Measurements from ENCODE around the gene WDR90. TPM values are rescaled to one million over a fixed set of nuclear protein-coding genes. Genes with fewer than 3 reads are reported as not detected.

Gene WDR90
- total RNA-seq, 1 experiment from 2014 or later, result 147 TPM

DNA sequence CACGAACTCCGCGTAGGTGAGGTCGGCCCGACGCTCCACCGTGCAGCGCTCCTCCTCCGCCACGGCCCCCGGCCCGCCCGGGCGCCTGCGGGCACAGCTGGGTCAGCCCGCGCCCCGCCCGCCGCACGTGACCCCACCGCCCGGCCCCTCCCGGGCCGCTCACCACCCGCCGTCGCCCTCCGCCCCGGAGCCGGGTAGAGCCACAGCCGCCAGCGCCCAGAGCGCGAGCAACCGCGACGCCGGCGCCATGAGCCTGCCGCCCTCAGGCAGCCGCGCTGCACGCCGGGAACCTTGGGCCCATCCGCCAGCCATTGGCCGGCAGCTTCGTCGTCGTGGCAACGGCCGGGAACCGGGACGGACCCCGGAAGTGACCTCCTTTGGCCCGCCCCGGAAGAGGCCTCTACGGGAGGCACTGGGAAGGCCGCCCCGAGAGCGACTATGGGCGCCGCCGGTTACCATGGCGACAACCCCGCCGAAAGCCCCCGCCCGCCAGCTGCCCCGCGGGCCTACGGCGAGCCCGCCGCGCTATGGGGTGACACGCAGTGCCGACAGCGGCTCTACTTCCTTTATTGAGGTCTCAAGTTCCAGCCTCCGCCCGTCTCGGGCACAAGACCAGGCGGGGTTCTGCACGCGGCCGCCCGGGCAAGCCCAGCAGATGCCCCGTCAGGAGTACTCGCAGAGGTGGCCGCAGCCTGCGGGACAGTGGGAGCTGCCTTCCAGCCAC, 35.1 kb downstream of the WDR90 start, which contains the start of gene JMJD8:
Gene JMJD8, minus strand, starts transcription at position 264 of the 724 bp plus-strand sequence. Its CDS starts 15 bp downstream, at position 249.
- H3K4me3 ChIP-seq (ENCODE audit: low read depth, low read length, poor library complexity, severe bottlenecking), result peak within 1 kb of the TSS; percentile 63
- no peaks in the 10 kb centered on the region for H3K27me3 ChIP-seq (replicated peaks; ENCODE audit: insufficient read depth, low read depth, low read length, poor library complexity)
- TF ChIP-seq EZH2 (IDR thresholded peaks at IDR 0.05; ENCODE audit: borderline replicate concordance, low read depth, low read length, poor library complexity, severe bottlenecking), result no peak
- TF ChIP-seq, protein P1, sequence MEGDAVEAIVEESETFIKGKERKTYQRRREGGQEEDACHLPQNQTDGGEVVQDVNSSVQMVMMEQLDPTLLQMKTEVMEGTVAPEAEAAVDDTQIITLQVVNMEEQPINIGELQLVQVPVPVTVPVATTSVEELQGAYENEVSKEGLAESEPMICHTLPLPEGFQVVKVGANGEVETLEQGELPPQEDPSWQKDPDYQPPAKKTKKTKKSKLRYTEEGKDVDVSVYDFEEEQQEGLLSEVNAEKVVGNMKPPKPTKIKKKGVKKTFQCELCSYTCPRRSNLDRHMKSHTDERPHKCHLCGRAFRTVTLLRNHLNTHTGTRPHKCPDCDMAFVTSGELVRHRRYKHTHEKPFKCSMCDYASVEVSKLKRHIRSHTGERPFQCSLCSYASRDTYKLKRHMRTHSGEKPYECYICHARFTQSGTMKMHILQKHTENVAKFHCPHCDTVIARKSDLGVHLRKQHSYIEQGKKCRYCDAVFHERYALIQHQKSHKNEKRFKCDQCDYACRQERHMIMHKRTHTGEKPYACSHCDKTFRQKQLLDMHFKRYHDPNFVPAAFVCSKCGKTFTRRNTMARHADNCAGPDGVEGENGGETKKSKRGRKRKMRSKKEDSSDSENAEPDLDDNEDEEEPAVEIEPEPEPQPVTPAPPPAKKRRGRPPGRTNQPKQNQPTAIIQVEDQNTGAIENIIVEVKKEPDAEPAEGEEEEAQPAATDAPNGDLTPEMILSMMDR (conservative IDR thresholded peaks at IDR 0.05; ENCODE audit: low read depth, low read length), result no peak
- ChIA-PET CTCF (no interaction called here), POLR2A (ENCODE audit: low non-redundant PET) (no interaction called here)
- H3K36me3 ChIP-seq (ENCODE audit: insufficient read depth, low read length, poor library complexity, severe bottlenecking), result peaks cover 27% of the 10 kb centered on the region
- intact Hi-C loops (cut with micrococcal nuclease; ENCODE audit: unreplicated experiment), result no loop called here
- H3K4me1 ChIP-seq (ENCODE audit: insufficient read depth, low read length, poor library complexity, severe bottlenecking), result peaks cover 33% of the 10 kb centered on the region
- H3K27ac ChIP-seq (ENCODE audit: low read depth, low read length, poor library complexity, severe bottlenecking), result peak within 1 kb of the TSS; percentile 86
- no TSS peak for BruUV-seq (replicated peaks)
- H3K9me3 ChIP-seq (ENCODE audit: low read depth, low read length, poor library complexity, severe bottlenecking), result no peaks in the 10 kb centered on the region
- peak; percentile 98 for DNase-seq (ENCODE audit: low spot score)

DNA sequence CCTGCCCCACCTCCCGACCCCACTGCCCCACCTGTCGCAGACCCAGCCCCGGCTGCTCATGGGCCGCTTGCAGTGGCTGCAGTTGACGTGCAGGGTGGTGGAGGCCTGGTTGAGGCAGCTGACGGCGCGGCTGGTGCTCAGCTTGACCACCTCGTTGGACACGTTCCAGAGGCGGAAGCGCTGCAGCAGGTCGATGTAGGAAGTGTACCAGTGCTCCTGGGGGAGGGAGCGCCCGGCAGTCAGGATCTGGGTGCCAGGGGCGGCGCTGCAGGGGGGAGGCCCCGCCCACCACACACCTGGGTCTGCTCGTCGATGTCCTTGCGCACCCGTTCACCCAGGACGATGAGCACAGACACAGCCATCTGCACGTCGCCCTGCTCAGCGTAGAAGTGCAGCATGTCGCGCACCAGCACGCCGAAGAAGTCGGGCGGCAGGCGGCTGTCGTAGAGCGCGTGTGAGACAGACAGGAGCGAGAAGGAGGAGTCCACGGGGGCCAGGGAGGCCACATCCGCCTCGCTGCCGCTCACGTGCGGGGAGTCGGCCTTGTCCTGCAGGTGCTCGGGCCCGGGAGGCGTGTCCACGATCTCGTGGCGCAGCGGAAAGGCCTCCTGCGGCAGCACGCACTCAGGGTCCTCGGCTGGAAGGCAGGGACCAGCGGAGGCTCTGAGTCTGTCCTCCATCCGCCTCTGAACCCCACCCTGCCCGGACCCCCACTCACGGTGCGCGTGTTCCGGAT, 36.0 kb downstream of the WDR90 start:
- intact Hi-C loops (cut with micrococcal nuclease; ENCODE audit: unreplicated experiment), result loop anchor here (5.0 kb wide), 1 partner anchor 293 kb away; no protein-coding TSS in a partner anchor
- POLR2A ChIA-PET (ENCODE audit: low non-redundant PET), result no interaction called here
- BruUV-seq (replicated peaks), result no TSS peak
- H3K27me3 ChIP-seq (replicated peaks; ENCODE audit: insufficient read depth, low read depth, low read length, poor library complexity), result no peaks in the 10 kb centered on the region
- H3K4me1 ChIP-seq (ENCODE audit: insufficient read depth, low read length, poor library complexity, severe bottlenecking), result peaks cover 32% of the 10 kb centered on the region
- TF ChIP-seq, protein P1 (conservative IDR thresholded peaks at IDR 0.05; ENCODE audit: low read depth, low read length), result no peak
- TF ChIP-seq EZH2 (IDR thresholded peaks at IDR 0.05; ENCODE audit: borderline replicate concordance, low read depth, low read length, poor library complexity, severe bottlenecking), result no peak
- no peak for DNase-seq (ENCODE audit: low spot score)
- no peaks in the 10 kb centered on the region for H3K9me3 ChIP-seq (ENCODE audit: low read depth, low read length, poor library complexity, severe bottlenecking)
- H3K27ac ChIP-seq (ENCODE audit: low read depth, low read length, poor library complexity, severe bottlenecking), result no peak overlapping the region
- CTCF ChIA-PET, result no interaction called here
- peaks cover 27% of the 10 kb centered on the region for H3K36me3 ChIP-seq (ENCODE audit: insufficient read depth, low read length, poor library complexity, severe bottlenecking)
- no peak overlapping the region for H3K4me3 ChIP-seq (ENCODE audit: low read depth, low read length, poor library complexity, severe bottlenecking)

DNA sequence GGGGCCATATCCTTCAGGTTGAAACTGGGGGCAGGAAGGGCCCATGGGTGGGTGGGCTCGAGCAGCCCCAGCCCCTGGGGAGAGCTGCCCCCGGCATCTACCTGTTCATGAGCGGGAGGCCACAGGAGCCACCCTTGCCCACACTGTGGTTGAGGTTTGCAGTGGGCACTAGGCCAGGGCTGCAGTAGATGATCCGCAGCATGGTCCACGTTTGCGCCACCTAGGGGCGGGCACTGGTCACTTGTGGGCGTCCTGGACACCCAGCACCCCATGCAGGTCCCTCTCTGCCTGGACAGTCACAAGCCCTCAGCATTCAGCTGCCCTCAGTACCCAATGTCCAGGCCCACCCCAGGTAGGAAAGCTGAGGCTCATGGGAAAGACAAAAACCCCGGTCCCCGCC, 36.8 kb downstream of the WDR90 start:
- peaks cover 27% of the 10 kb centered on the region for H3K36me3 ChIP-seq (ENCODE audit: insufficient read depth, low read length, poor library complexity, severe bottlenecking)
- no peaks in the 10 kb centered on the region for H3K9me3 ChIP-seq (ENCODE audit: low read depth, low read length, poor library complexity, severe bottlenecking)
- no peak overlapping the region for H3K4me3 ChIP-seq (ENCODE audit: low read depth, low read length, poor library complexity, severe bottlenecking)
- intact Hi-C loops (cut with micrococcal nuclease; ENCODE audit: unreplicated experiment), result loop anchor here (5.0 kb wide), 1 partner anchor 294 kb away; no protein-coding TSS in a partner anchor
- no peak for TF ChIP-seq EZH2 (IDR thresholded peaks at IDR 0.05; ENCODE audit: borderline replicate concordance, low read depth, low read length, poor library complexity, severe bottlenecking)
- TF ChIP-seq, protein P1 (conservative IDR thresholded peaks at IDR 0.05; ENCODE audit: low read depth, low read length), result peak; percentile 64
- DNase-seq (ENCODE audit: low spot score), result no peak
- BruUV-seq (replicated peaks), result no TSS peak
- ChIA-PET CTCF (no interaction called here), POLR2A (ENCODE audit: low non-redundant PET) (no interaction called here)
- H3K27ac ChIP-seq (ENCODE audit: low read depth, low read length, poor library complexity, severe bottlenecking), result no peak overlapping the region
- H3K27me3 ChIP-seq (replicated peaks; ENCODE audit: insufficient read depth, low read depth, low read length, poor library complexity), result no peaks in the 10 kb centered on the region
- H3K4me1 ChIP-seq (ENCODE audit: insufficient read depth, low read length, poor library complexity, severe bottlenecking), result peaks cover 31% of the 10 kb centered on the region
